Stimulated activated CD8-positive, alpha-beta memory T cell treated with anti-CD3 and anti-CD28 coated beads, Interleukin-4, amount 100 ng/mL, for 24 hours (primary cell): ENCODE measurements around the gene TCAP.

ENCODE experiments used
- DNase-seq: peaks from one replicate; pipeline ENCODE4 v3.0.0-alpha.2; 2020; ENCODE audit warnings: low read depth

Gene TCAP

DNA sequence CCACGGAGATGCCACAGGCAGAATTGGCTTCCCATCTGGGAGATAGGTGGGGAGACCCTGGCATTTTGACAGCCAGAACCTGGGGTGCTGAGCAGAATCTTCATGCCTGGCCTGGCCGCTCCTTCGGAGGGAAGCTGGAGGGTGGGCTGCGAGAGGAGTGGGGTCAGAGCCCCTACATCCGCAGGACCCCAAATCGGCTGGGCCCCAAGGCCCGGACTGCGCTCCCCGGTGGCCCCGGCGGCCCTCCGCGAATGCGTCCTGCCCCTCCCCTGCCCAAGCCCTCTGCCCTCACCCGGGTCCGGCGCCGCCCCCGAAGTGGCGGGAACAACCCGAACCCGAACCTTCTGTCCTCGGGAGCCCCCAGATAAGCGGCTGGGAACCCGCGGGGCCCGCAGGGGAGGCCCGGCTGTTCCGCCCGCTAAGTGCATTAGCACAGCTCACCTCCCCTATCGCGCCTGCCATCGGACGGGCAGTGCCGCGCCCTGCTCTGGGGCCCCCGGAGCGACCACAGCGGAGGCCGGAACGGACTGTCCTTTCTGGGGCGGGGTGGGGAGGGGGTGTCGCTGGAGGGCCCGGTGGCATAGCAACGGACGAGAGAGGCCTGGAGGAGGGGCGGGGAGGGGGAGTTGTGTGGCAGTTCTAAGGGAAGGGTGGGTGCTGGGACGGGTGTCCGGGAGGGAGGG lies 2.3 kb downstream of the TCAP start:
- no peak for DNase-seq

DNA sequence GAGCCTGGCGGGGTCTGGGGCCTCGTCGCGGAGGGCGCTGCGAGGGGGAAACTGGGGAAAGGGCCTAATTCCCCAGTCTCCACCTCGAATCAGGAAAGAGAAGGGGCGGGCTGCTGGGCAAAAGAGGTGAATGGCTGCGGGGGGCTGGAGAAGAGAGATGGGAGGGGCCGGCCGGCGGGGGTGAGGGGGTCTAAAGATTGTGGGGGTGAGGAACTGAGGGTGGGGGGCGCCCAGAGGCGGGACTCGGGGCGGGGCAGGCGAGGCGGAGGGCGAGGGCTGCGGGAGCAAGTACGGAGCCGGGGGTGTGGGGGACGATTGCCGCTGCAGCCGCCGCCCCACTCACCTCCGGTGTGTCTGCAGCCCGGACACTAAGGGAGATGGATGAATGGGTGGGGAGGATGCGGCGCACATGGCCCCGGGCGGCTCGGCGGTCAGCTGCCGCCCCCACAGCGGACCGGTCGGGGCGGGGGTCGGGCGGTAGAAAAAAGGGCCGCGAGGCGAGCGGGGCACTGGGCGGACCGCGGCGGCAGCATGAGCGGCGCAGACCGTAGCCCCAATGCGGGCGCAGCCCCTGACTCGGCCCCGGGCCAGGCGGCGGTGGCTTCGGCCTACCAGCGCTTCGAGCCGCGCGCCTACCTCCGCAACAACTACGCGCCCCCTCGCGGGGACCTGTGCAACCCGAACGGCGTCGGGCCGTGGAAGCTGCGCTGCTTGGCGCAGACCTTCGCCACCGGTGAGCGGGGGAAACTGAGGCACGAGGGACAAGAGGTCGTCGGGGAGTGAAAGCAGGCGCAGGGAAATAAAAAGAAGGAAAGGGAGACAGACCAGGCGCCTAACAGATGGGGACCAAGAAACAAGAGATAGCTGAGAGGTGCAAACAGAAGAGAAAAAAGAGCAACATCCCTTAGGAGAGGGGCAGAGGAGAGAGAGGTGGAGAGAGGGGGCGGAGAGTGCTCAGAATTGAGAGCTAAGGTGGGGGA lies 3.1 kb downstream of the TCAP start, which contains the start of gene PNMT:
Gene PNMT (plus strand): TSS at position 509 of the 980 bp plus-strand sequence. CDS start 23 bp downstream, at position 532.
- peak; percentile 40 for DNase-seq

- DNase-seq, result no peak
Measured at GRCh38 chr17:39669897-39670735, 5.0 kb downstream of the TCAP start.

DNA sequence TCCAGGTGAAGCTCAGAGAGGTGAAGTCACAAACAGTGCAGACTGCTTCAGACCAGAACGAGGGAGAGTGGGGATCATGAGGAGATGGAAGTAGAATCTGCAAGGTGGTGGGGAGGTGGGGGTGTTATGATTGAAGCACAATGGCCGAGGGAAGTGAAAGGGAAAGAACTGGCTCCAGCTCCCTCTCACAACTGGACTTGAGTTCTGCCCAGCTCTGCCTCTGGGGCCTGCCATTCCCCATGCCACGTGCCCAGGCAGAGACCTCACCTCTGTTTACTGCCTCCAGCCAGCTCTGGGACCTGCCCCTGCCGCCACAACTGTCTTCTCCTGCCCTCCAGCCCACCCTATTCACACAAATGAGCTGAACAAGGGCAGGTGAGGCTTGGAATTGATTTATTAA lies 5.6 kb downstream of the TCAP start:
- DNase-seq, result no peak

DNA sequence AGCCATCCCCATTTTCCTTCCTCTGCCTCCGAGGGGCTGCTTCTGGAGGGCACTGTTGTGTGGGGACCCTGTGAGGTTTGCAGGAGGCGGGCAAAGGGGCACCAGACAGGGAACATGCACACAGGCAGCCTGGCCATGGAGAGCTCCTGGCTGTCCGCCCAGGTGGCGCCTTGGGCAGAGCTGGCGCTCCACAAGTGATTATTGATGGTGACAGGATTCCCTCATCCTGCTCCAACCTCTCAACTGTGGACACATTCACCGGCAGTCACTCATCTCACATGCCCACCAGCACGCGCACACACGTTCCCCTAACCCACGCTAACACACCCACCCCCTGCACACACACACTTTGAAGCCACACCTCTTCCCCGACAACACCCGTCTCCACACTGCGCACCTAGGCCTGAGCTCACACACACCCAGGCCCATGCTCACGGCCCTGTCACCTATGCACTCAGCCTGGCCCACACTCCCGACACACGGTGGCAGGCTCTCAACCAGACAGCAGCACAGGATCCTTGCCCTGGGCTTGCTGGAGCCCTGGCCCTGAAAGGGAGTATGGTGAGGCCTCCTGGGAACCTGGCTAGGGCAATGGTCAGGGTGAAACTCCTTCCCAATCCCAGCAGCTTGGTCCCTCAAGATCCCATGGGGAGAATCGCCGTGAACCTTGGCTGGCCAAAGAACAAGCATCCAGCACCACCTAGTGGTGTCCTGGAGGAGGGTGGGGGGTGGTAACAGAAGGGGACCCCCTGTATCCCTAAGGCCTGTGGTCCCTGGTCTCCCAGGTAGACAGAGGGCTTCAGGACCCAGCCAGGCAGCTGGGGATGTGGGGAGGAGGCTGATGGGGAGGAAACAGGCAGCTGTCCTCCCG lies 6.7 kb downstream of the TCAP start:
- DNase-seq, result no peak

DNA sequence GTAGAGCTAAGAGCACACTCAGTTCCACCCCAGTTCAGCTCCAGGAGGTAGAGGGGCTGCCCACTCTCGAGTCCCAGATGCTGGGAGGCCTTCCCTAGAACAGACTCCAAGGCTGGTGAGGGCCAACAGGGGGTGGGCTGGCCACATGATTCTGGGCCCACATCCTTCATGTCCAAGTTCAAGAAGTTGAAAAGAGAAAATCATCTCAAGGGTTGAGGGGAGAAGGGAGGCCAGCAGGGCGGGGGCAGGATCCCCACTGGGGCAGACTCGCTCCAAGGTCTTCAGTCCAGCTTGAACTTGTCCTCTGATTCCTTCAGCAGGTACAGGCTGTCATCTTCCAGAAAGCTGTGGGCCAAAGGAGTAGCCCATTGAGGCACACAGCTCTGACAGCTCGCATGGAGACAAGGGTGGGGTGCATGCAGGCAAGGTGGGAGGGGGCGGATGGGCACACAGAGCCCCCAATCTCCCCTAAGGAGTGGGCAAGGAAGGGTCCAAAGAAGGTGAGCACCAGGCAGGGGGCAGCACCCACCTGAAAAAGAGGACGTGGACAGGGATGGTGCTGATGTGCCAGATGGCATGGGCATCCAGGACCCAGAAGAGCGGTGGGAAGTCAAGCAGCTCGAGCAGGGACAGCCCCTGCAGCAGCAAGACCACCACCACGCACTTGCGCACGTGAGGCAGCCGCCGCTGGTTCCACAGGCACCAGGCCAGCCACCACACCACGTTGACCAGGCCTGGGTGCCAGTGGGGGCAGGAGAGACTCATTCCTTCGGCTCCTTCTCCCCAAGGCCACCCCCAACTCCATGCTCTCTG lies 7.6 kb downstream of the TCAP start:
- no peak for DNase-seq

- no peak for DNase-seq
Measured at GRCh38 chr17:39673335-39674081, 8.4 kb downstream of the TCAP start.

GRCh38 chr17:39674179-39674578 lies 9.0 kb downstream of the TCAP start:
- DNase-seq, result no peak

- no peak for DNase-seq
Measured at GRCh38 chr17:39674702-39675389, 9.7 kb downstream of the TCAP start.

DNA sequence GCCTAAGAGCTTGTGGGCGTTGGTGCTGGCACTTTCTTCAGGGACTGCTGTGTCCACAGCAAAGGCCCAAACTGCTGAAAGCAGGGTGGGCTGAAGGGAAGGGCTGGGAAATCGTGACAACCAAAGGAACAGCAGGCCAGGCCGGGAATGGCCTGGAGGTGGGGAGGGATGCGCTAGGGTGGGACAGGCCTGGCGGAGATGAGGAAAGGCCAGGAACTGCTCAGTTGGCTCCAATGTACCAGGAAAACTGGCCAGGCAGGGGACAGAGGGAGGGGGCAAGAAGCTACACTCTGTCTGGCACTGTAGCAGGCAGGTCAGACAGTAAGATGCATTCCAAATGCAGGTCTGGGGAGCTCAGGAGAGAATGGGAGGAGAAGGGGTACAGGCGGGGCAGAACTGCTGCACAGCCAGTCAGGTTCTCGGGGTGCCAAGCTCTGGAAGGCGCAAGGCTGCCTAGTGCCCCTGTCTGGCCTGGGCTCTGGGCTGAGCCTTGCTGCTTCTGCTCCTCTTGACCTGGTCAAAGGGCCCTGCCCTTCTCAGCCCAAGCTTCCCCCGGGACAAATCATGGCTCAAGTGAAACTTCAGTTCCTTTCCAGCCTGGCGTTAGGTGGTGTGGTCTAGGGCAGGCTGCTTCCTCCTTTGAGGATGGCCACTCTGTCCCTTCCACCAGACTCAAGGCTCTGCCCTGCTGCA lies 10.4 kb downstream of the TCAP start:
- DNase-seq, result no peak

DNA sequence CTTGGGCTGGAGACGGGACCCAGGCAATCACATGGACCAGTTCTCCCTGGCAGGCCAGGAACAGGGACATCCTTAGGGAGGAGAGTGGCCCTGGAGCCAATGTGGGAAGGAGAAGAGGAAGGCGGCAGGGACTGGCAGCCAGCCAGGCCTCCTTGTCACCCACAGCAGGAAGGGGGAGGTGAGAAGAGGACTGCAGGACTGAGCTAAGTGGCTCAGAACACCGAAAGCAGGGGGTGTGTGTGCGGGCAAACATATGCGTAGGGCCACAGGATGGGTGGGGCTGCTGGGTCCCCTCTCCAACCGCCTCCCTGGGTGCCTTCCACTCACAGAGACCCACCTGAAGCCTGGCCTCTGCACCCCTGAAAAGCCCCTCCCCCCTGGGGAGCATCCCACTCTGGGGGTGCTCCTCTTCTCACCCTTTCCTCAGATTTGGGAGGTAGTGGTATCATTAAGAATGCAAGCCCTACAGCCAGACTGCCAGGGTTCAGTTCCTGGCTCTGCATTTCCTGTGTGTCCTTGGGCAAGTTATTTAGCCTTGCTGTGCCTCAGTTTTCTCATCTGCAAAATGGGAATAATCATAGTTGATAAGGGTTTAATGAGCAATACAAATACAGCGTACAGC lies 11.2 kb downstream of the TCAP start:
- peak; percentile 22 for DNase-seq

- no peak for DNase-seq
Measured at GRCh38 chr17:39677072-39677471, 11.9 kb downstream of the TCAP start.

GRCh38 chr17:39677542-39678339 lies 12.6 kb downstream of the TCAP start:
- no peak for DNase-seq

- DNase-seq, result no peak
Measured at GRCh38 chr17:39678340-39679116, 13.4 kb downstream of the TCAP start.

- DNase-seq, result no peak
Measured at GRCh38 chr17:39679521-39680192, 14.5 kb downstream of the TCAP start.
